ENCODE results near the gene TEX264.

The TEX264 gene

DNA sequence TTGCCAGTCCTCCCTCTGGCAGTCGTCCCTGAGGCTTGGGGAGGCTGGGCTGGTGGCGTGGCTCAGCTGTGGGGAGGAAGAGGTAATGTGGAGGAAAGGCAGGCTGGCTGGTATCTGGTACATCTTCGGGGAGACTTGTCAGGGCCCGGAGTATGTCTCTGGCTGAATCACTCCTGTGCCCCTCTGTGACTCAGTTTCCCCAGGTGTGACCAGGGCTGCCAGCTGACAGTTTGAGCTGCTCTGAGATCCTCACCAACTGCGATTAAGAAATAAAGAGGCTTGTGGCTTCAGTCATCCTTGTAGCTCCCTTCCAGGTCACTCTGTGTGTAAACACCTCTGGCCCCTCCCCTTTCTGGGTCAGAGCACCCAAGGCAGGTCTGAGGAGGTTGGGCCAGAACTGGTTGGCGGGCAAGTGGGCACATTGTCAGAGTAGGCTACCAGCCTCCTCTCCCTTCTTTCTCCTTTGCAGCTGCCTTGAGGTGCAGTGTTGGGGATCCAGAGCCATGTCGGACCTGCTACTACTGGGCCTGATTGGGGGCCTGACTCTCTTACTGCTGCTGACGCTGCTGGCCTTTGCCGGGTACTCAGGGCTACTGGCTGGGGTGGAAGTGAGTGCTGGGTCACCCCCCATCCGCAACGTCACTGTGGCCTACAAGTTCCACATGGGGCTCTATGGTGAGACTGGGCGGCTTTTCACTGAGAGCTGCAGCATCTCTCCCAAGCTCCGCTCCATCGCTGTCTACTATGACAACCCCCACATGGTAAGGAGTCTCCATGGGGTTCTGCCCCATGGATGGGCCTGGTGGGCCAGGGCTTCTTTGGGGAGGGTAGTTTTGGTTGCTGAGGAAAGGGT is 3.0 kb downstream of the TEX264 start:
- no peak for DNase-seq (ENCODE audit: low spot score)

DNA sequence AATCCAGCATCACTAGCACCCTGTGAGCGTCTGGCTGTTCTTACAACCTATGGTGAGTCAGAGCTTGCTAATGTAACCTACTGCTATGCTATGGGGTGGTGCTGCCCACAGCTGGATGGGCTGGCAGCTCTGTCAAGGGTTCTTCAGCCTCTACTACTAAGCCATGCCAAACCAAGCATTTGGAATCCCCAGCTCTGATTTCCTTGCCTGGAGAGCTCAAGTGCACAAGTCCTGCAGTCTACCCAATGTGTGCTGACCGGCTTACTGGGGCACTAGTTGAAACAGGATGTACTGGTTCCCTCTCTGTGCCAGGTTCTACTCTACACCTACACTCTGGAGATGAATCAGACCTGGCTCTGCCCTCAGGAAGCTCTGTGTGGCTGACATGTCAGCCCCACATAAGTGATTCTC is 4.2 kb downstream of the TEX264 start:
- DNase-seq (ENCODE audit: low spot score) = no peak

DNA sequence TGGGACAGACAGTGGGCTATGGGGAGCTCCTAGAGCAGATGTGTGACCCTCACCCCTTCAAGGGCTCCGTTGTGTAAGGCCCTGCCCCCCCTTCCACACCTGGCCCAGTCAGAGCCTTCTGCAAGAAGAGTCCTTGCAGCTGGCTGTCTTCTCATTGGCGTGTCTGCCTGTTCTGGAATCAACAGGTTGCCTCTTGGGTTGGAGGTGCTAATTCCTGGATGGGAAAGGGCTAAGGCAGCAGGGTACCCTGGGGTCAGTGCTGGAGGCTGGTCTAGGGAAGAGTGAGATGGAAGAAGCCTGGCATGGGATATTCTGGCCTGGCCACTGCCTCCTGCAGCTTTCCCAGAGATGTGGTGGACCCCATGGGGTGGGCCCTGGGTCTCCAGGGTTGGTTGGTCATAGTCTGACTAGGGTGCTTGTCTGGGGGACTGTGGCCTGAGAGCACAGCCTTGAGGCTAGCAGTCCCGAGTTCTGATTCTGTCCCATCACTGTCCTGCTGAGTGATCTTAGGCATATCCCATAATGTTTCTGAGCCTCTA is 5.1 kb downstream of the TEX264 start:
- DNase-seq (ENCODE audit: low spot score) = no peak

DNA sequence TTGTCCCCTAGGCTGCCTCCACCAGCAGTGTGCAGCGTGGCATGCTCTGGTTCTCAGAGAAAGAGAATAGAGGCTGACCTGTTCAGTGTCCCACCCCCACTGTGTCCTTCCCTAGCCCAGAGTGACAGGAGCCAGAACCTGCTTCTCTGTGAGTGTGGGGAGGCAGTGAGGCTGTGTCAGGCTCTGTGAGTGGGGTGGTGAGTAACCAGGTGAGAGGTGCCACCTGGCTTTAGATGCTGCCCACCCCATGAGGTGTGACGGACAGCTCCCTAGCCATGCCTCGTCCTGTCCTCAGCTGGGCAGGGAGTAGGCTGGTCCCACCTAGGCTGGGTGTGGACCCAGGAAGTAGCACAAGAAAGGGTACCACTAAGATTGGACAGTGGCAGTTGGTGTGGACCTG is 6.3 kb downstream of the TEX264 start:
- DNase-seq (ENCODE audit: low spot score) = no peak

DNA sequence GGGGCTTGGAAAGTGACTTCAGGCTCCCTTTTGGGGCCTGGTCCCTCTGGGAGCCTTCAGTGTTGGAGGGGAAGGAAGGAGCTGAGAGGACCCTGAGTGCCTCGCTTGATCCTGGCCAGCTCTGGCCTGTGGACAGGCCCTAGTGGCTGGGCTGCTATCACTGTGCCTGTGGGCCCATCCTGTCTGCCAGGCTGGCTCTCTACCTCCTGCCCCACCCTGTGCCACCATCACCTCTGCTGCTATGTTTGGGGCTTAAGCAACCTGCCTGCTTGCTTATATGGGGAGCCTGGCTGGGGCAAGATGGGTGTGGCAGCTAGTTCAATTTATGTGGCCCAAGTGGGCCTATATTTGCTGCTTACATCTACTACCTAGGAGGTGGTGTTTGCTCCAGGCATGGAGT is 7.1 kb downstream of the TEX264 start:
- DNase-seq (ENCODE audit: low spot score) = no peak

DNA sequence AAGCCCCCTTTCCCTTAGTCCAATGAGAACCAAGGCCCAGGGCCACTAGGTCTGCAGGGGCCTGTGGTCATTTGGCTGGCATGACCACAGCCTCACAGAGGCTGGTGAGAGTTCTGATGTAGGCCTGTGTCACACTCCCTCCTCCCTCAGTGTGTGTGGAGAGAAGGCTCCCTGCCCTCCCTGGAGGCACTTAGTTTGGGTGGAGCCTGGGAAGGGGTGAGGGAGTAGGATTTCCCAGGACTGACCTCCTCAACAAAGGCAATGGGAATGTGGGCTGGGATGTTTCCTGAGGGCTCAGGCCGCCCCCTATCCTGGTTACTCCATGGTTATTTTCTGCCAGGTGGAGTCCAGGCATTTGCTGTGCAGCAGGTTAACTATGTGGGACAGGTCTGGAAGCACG is 7.6 kb downstream of the TEX264 start:
- no peak for DNase-seq (ENCODE audit: low spot score)

DNA sequence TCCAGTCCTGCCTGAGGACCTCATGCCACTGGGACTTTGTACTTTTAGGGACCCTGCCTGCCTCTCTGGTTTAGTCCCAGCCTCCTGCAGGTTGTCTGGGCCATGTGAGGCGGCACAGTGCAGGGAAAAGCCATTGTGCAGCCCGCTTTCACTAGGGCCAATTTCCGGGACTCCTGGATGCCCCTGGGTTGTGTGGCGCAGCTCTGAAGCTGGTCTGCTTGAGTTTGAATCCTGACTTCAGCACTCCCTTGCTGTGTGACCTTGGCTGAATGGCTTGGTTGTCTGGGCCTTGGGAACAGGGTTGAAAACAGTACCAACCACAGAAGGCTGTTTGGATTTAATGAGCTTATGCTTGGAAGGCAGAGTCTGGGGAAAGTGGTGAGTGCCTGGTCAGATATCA is 8.3 kb downstream of the TEX264 start:
- DNase-seq (ENCODE audit: low spot score) = no peak

DNA sequence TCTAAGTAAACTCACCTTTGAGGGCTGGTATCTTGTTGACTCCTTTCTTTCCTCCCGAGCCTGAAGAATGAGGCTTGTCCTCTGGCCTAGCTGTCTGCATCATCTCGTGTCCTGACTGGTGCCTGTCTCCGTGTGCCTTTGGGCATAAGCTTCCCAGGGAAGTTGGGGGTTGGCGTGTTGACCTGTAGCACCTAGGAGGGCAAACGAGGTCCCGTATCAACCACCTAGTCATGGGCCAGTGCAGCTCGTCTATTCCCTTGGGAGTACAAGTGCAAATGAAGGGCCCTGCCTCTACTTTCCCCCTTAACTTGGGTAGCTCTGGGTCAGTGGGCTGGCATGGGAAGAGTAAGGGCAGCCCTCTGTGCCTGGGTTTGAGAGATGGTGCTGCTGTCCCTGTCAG is 8.7 kb downstream of the TEX264 start:
- DNase-seq (ENCODE audit: low spot score) = no peak

DNA sequence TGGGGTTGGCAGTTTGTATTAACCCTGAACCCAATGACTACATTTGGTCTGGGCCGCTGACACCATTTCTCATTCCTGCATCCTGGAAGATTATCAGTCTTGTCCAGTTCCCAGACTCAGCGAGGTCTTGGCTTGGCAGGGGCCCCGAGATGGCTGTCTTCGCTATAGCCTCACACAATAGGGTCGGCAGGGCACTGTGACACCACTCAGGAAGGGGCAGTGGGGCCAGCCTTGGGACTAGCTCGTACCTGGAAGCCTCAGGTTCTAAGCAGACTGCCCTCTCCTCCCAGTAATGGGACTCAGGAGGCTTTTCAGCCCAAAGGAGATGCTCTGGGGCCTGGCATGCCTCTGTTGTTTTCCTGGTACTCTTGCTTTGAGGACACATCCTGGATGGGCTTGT is 9.1 kb downstream of the TEX264 start:
- no peak for DNase-seq (ENCODE audit: low spot score)

DNA sequence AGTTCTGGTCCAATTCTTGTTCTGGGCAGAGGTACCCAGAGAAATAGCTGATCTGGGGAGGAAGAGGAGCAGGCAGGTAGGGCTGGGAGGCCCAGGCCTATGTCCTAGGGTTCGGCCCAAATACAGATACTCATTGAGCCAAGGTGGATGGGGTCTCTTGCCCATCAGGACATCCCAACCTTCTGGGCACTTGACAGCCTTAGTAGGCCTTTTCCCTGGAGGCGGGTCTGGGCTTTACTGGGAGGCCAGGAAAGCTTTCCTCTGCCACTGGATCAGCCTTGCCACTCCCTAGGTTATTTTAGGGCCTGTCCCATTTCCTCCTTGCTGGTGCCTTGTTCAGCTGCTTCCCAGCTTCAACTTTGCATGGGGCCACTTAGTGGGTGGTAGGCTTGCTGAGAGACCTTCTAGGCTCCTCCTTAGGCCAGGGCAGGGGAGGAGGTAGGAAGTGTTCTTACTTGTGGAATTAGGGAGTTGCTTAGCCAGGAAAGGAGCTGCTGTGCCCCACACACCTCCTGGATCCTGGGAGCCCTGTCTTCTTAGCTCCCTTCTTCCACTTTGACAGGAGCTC is 9.7 kb downstream of the TEX264 start:
- no peak for DNase-seq (ENCODE audit: low spot score)

DNA sequence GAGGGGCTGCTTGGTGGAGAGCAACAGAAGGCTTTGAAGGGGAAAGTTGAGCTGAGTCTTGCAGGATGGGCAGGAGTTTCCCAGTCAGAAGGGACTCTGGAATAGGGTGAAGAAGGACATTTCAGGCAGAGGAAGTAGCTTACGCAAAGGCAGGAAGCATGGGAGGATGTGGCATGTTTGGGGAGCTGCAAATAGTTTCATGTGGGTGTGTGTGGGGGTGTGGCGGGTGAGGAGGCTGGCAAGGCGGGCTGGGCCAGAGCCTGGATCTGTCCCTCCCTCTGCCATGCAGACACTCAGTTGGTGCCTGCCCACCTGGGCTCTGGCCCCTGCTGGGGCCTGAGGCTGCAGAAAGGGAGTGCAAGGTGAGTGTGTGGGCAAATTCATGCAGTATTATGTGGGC is 10.4 kb downstream of the TEX264 start:
- DNase-seq (ENCODE audit: low spot score) = no peak

DNA sequence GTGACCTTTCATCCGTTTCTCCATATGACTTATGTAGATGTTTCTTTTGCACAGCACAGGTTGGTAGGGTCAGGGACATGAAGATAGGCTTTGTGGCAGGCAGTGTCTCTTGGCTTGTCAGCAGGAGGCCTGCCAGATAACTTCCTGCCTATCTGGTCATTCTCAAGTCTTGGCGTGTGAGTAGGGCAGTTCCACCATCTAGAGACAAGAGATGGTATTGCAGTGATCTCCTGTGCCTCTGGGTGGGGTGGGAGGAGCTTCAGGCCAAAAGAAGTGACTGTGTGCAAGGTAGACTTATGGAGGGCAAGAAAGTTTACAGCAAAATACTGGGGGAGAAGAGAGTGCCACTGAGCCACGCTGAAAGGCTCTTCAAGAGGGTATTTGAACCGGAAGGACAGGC is 11.0 kb downstream of the TEX264 start:
- DNase-seq (ENCODE audit: low spot score) = peak; percentile 94

DNA sequence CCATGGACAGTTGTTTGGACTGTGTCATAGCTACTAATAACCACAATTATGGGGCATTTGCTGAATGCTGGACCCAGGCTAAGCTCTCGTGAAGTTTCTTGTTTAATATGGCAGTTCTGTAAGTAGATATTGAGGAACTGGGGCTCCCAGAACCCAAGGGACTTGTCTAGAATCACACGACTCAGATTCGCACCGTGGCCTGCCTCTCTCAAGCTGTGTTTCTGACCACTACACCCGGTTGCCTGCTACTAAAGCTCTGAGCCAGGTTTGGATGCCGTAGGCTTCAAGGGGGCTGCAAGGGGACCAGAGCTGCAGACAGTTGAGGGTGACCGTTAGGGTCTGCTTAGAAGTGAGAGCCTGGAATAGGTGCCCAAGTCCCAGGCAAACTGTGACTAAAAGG is 11.5 kb downstream of the TEX264 start:
- DNase-seq (ENCODE audit: low spot score) = no peak

DNA sequence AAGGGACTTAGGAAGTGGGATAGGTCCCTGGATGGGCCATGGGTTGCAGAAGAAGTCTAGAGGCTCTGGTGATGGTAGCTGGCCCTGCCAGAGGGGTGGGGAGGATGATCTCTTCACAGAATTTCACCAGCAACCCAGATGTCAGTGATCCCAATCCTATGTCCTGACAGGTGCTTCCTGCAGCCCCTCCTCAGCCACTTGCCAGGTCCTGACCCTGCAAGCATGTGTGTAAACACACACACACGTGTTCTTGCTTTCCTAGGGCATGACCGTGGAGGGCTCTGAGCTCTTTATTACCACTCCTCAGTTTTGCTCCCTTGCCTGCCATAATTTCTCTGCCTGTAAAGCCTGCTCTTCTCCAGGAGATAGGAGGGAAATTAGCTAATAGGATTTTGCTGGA is 12.5 kb downstream of the TEX264 start:
- no peak for DNase-seq (ENCODE audit: low spot score)

DNA sequence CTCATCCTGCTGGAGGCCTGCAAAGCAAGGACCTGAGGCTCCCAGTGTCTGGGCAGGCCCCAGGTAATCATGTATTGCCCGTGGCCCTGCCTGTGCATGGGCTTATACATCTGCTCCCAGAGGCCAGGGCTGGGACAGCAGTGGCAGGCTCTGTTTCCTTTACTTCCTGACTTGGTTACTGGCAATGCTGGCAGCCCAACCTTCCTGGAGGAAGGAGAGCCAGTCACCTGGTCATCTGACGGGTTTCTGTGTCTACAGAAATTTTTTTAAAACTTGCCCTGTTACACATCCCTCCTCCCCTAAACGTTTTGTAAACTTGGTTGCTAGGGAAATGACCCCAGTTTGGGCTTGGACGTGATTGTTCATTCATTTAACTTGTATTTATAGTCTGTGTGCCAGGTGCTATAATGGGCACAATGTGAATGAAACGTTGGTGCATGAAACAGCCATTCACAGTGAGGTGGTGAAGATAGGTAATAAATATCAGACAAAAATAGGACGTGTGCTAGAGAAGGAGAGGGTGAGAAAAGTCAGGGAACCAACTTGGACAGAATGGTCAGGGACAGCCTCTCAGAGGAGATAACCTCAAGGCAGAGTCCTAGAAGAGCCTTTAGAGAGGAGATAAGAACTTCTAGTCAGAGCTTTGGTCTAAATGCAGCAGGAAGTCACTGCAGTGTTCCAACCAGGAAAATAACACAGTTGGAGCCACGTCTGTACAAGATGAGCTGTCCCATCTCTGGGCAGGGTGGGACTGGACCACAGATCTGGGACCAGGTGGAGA is 14.1 kb downstream of the TEX264 start:
- no peak for DNase-seq (ENCODE audit: low spot score)

DNA sequence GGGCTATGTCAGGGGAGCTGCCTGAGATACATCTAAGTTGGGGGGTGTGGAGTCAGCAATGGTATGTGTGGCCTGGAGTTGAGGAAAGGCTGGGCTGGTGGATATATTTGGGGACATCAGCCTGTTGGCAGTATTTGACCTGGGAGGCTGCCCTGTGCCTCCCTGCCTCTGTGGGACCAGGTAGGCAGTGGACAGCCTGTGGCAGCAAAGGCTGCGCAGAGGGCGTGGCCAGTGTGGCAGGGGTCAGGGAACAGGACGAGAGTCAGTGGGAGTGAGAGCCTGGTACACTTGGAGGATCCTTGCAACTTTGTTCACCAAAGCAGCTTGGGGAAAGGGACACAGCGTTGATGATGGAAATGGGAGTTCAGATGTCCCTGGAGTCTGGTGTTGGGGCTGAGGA is 15.0 kb downstream of the TEX264 start:
- no peak for DNase-seq (ENCODE audit: low spot score)

DNA sequence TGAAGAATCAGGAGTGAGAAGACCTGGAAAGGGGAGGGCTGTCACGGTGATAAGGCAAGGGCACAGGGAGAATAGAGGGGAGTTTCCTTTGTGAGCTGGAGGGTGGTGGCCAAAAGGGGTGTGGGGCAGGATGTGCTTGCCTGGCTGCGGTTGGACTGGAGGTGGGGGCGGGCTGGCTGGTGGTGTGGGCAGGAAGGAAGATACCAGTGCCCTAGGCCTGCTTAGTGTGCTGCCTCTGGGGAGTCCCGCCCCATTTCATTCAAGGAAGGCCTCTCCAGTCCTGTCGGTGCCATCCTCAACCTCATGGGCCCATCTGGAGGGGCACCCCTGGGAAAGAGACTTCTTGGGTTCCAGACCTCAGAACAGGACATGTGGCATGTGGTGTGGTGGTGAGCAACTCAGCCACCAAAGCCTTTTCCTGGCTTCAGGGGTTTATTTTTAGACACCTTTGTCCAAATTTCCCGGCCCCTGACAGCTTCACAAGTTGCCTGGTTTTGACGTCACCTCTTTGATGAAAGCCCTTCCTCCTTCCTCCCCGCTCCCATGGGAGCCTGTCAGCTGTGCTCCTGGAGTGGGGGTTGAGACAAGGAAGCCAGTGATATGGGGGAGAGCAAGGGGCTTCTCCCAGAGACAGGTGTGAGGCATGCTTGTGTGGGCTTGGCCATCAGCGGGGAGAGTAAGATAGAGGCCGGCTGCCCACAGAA is 15.6 kb downstream of the TEX264 start:
- DNase-seq (ENCODE audit: low spot score) = no peak

DNA sequence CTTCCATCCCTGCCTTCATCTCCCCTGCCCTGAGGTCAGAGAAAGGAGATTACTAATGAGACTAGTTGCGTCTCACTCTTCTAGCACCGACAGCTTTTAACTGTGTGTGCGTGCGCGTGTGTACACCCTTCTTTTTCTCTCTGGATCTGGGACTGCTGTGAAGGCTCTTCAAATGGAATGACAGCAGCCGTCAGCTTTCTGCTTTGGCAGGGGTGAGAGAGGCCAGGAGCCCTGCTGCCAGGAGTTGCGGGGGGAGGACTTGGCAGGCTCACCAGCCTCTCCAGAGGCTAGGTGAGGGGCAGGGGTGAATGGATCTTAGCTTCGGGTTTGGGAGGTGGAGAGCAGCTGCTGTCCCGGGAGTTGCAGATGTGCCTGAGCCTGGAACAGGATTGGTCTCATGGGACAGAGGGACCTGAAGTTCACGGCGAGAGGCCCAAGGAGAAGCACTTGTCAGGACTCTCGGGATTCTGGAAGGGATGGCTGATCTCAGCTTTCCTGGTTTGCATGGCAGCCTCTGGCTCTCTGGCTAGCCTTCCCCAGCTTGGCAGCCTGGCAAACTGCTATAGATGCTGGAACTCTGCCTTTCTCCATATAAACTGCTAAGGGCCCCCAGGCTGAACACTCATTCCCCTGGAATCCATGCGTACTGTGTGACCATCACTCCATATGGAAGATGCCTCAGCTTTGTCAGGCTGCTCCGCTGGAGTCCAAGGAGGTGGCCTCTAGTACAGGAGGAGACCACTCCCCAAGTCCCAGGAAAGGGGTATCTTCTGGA is 16.6 kb downstream of the TEX264 start:
- no peak for DNase-seq (ENCODE audit: low spot score)

DNA sequence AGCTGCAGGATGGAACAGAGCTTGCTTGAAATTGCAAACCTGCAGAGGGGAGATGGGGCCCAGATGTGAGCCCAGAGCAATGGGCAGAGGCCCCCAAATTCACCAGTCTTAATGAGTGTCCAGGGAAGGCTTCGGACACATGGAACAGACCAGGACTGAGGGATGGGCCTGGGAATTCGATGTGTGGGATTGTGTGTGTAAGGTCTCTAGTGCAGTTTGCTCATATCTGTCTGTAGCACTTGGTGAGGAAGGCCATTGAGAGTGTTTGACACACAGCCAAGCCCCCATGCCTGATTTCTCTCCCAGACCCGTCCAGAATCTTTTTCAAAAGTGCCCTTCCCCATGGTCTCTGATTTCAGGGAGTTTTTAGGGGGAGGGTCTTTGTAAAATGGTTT is 17.2 kb downstream of the TEX264 start:
- no peak for DNase-seq (ENCODE audit: low spot score)

DNA sequence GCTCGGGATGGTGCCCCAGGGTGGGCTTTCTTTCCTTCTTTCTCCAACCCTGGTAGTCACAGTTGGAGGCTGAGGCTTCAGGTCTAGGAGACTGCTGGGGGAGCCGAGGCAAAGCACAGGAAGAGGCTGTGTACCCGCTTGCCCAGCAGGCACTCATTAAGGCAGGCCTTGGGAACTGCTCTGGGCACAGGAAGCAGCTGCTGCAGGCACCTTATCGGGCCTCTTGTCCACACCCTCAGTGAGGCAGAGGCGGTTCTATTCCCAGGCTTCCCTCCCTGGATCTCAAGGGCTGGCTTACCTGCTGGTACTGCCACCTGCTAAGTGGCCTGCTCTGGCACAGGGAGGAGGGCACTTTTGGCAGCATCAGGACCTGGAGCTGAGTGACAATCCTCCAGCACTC is 20.0 kb downstream of the TEX264 start:
- DNase-seq (ENCODE audit: low spot score) = no peak

DNA sequence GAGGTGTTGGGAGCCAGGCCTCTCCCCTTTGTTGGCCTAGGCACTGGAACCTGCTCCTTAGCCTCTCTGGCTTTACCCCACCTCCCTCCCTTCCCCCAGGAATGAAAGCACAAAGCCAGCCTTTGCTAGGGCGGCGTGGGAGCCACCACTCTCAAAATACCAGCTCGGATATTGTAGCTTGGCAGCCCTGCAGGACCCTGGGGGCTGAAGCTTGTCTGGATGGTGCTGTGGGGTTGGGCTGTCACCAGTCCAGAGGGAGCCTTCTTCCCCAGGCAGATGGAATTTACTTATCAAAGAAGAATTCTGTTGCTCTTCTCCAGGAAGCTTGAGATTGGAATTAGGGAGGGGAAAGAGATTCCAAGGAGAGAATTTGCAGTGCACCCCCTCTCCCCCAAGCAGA is 20.9 kb downstream of the TEX264 start:
- DNase-seq (ENCODE audit: low spot score) = no peak

DNA sequence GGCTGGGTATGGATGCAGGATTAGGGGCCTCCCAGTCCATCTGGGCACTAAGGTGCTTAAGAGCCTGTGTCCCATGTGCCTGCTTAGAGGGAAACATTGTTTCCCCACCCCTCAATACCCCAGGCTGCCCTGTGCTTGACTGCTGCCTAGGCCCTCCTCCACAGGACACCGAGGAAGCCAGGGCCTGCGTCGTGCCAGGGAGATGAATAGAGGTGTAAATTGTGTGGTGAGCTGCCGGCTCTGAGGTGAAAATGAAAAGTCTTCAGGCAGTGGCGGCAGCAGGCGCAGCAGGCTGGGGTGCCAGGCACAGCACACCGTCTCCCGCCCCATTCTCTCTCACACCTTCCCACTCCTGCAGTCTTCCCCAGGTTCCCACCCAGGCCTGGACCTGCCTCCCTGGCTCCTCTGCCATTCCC is 21.9 kb downstream of the TEX264 start:
- DNase-seq (ENCODE audit: low spot score) = no peak

Measured in HuH-7 (cell line).